Choroid plexus epithelial cell (primary cell): ENCODE measurements around the gene RSPRY1.

Experiments
- DNase-seq: peaks from one replicate; pipeline ENCODE4 v3.0.0-alpha.2; 2010; ENCODE audit warnings: low read depth
- H3K4me3 ChIP-seq: 2 replicates; pipeline ENCODE4 v1.5.1; 2011; ENCODE audit warnings: low read depth, mild to moderate bottlenecking, control low read depth, low read length, moderate library complexity
- CTCF ChIP-seq: conservative IDR thresholded peaks from 2 replicates; pipeline ENCODE4 v1.5.1; 2011; ENCODE audit warnings: low read depth, mild to moderate bottlenecking, control low read depth, inconsistent platforms, low read length, moderate library complexity

RSPRY1 gene

GRCh38 chr16:57204675-57205074, 18.5 kb downstream of the RSPRY1 start:
- no peak overlapping the region for H3K4me3 ChIP-seq
- DNase-seq = no peak
- no peak for TF ChIP-seq CTCF

DNA sequence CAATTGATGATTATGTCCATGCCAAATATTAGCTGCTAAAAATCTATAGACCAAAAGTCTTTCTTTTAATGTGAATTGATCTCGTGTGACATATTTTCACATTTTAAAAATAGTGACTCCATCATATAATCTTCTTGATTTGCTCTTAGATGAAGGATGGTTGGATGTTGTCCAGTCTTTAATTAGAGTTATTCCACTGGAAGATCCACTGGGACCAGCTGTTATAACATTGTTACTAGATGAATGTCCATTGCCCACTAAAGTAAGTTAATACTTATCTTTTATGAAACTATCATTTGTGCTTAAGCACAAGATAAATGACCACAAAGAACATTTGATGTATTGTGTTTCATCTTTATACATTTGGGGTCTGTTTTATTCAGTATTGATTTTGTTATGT, 22.8 kb downstream of the RSPRY1 start:
- no peak for DNase-seq
- TF ChIP-seq CTCF = no peak

GRCh38 chr16:57209780-57210179, 23.7 kb downstream of the RSPRY1 start:
- DNase-seq = no peak
- H3K4me3 ChIP-seq = no peak overlapping the region
- no peak for TF ChIP-seq CTCF

More for the DNA sequence above, 22.8 kb downstream of the RSPRY1 start:
- H3K4me3 ChIP-seq = no peak overlapping the region

DNA sequence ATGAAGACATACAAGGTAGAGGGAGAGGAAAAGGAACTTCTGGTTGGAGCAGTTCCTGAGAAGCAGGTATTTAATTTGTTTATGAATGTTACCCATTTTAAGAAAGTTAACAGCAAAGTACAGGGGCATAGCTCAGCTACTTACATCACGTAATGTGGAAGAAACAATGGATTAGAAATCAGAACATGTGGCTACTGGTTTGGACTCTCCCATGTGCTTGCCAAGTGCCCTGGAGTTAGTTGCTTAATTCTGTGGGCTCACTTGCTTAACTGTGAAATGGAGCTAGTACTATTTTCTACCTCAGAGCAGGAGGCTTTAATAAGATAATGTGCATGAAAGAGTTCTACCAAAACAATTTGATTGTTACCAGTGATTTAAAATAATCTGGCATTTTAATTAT, 27.3 kb downstream of the RSPRY1 start:
- H3K4me3 ChIP-seq = no peak overlapping the region
- DNase-seq = no peak
- no peak for TF ChIP-seq CTCF

- H3K4me3 ChIP-seq = no peak overlapping the region
- no peak for TF ChIP-seq CTCF
- DNase-seq = no peak
These were observed 30.8 kb downstream of the RSPRY1 start for GRCh38 chr16:57216968-57217367.

DNA sequence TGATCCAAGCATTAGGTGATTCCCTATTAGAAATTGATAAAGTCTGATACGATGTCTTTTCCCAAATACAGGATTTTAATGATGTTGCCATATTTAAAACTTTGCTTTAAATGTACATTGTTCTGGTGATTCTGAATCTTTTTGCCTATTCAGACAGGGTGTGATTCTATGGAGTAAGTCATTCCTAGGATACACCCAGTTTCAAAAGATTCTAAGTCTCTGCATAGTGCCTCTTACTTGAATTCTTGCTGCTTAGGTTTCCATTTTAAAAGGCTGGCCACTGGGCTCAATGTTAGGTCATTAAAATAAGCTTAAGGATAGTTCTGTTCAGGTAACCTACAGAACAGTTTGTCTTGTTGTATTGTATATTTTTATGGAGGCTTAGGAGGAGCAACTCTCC, 36.9 kb downstream of the RSPRY1 start:
- DNase-seq = no peak
- H3K4me3 ChIP-seq = no peak overlapping the region
- no peak for TF ChIP-seq CTCF

GRCh38 chr16:57224651-57225335, 38.7 kb downstream of the RSPRY1 start:
- TF ChIP-seq CTCF = no peak
- H3K4me3 ChIP-seq = no peak overlapping the region
- no peak for DNase-seq
